Measurements from ENCODE around the gene USPL1. TPM values are rescaled to one million over a fixed set of nuclear protein-coding genes. Genes with fewer than 3 reads are reported as not detected.

Gene USPL1
- total RNA-seq, 4 donors from 2014 or later = 23.6 to 31.0 (median 27.5) TPM

DNA sequence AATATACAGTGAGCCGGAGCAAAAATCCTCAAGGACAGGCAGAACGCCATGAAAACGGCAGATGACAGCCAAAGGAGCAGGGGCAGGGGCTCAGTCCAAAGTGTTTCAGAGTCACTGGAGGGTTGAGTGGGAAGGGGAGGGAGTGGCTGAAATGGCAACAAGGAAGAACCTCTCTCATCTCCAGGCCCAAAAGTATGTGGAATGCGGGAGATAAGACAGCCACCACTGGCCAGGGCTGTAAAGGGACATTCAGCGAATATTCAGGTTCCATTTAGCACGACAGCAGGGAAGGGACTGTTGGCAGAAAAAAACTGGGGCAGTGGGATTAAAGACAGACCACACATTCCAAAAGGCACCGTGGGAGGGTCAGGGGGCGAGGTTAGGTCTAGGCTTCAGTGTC lies 48.4 kb downstream of the USPL1 start:
- TF ChIP-seq POLR2A (IDR thresholded peaks at IDR 0.05) = no peak
- TF ChIP-seq, protein P1, sequence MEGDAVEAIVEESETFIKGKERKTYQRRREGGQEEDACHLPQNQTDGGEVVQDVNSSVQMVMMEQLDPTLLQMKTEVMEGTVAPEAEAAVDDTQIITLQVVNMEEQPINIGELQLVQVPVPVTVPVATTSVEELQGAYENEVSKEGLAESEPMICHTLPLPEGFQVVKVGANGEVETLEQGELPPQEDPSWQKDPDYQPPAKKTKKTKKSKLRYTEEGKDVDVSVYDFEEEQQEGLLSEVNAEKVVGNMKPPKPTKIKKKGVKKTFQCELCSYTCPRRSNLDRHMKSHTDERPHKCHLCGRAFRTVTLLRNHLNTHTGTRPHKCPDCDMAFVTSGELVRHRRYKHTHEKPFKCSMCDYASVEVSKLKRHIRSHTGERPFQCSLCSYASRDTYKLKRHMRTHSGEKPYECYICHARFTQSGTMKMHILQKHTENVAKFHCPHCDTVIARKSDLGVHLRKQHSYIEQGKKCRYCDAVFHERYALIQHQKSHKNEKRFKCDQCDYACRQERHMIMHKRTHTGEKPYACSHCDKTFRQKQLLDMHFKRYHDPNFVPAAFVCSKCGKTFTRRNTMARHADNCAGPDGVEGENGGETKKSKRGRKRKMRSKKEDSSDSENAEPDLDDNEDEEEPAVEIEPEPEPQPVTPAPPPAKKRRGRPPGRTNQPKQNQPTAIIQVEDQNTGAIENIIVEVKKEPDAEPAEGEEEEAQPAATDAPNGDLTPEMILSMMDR (IDR thresholded peaks at IDR 0.05) = no peak
- intact Hi-C loops (cut with DNase I) = no loop called here
- no peaks in the 10 kb centered on the region for H3K36me3 ChIP-seq
- H3K27ac ChIP-seq = no peak overlapping the region
- no peaks in the 10 kb centered on the region for H3K27me3 ChIP-seq
- H3K9me3 ChIP-seq = no peaks in the 10 kb centered on the region
- DNase-seq = no peak
- H3K4me1 ChIP-seq = peaks cover 0 to 5% of the 10 kb centered on the region in 2 donors
- no peak overlapping the region for H3K4me3 ChIP-seq (replicated peaks in 1 of 3)
- WGBS, 2 donors = 71 to 76% methylated on average over 8 of the region's 8 CpGs

DNA sequence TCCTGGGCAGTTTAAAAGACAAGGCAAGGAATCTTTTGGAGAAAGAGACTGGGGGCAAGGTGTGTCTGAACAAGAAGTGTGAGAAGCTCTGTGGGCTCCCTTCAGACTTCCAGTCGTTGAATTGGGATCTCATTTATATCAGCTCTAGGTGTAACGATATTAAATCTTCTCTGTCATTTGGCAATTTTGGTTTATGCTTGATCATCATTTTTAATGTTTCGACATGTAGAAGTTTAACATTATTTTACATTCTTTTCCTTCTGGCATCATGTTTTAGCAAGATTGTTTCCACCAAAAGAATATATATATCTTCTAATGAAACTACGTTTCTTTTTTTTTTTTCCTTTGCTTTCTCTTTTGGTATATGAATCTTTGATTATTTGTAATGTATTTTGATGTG lies 49.3 kb downstream of the USPL1 start:
- intact Hi-C loops (cut with DNase I) = no loop called here
- H3K4me1 ChIP-seq = peaks cover 0 to 5% of the 10 kb centered on the region in 2 donors

DNA sequence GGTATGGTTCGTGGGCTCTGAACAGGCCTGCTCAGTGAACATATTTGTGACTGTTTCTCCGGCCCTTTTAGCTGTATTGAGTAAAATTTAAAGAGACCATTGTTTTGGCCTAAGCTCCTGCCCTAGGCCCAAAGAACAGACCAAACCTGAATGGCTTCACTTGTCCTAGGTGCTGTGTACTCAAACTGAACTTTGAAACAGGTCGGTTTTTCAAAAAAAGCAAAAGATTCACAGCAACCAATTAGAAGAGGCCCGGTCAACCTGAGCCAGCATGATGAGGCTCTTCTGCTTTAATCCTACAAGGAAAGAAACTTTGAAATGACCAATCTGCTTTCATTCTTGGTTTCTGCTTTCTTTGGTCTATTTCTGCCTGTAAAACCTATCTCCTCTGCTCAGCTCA lies 50.6 kb downstream of the USPL1 start:
- no peaks in the 10 kb centered on the region for H3K9me3 ChIP-seq
- H3K27ac ChIP-seq = no peak overlapping the region
- intact Hi-C loops (cut with DNase I) = no loop called here
- H3K27me3 ChIP-seq = no peaks in the 10 kb centered on the region
- 84 to 92% methylated on average over 4 of the region's 4 CpGs for whole genome bisulfite sequencing, 2 donors
- H3K4me3 ChIP-seq (replicated peaks in 1 of 3) = no peak overlapping the region
- DNase-seq = no peak
- H3K4me1 ChIP-seq = peaks cover 0 to 5% of the 10 kb centered on the region in 2 donors
- no peak for TF ChIP-seq POLR2A (IDR thresholded peaks at IDR 0.05)
- TF ChIP-seq, protein P1 (IDR thresholded peaks at IDR 0.05) = no peak
- no peaks in the 10 kb centered on the region for H3K36me3 ChIP-seq

More for the DNA sequence above, 49.3 kb downstream of the USPL1 start:
- H3K4me3 ChIP-seq (replicated peaks in 1 of 3) = no peak overlapping the region
- H3K36me3 ChIP-seq = no peaks in the 10 kb centered on the region
- no peak overlapping the region for H3K27ac ChIP-seq
- H3K9me3 ChIP-seq = no peaks in the 10 kb centered on the region
- no peak for DNase-seq
- 91 to 96% methylated on average over 4 of the region's 4 CpGs for WGBS, 2 donors
- H3K27me3 ChIP-seq = no peaks in the 10 kb centered on the region
- TF ChIP-seq, protein P1 (IDR thresholded peaks at IDR 0.05) = no peak
- no peak for TF ChIP-seq POLR2A (IDR thresholded peaks at IDR 0.05)

DNA sequence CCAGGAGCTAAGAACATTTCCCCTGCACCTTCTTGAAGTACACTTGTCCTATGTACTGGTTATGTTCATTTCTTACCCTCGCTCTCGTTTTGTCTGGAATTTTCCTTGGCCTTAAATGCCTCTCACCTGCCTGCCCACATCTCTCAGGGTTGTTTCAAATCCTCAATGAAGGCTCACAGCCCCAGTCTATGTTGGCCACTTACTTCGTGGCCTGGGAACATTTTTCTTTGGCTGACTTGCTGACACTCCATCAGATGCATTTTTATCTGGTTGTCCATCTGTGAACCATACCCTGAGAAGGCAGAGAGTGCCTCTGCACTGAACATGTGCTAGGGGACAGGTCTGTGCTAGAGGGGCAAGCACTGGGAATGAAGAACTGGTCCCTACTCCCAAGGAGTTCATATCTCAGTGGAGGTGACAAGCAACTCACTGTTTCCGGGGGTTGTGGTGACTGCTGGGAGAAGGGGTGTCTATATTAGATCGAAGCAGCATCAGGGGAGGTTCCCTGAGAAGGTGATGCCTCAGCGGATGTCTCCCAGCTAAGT lies 53.6 kb downstream of the USPL1 start:
- Histone ChIP-seq H3K27me3 (no peaks in the 10 kb centered on the region), H3K9me3 (no peaks in the 10 kb centered on the region), H3K36me3 (no peaks in the 10 kb centered on the region), H3K4me1 (no peaks in the 10 kb centered on the region), H3K4me3 (replicated peaks in 1 of 3) (no peak overlapping the region), H3K27ac (no peak overlapping the region)
- TF ChIP-seq, protein P1 (IDR thresholded peaks at IDR 0.05) = no peak
- no peak for TF ChIP-seq POLR2A (IDR thresholded peaks at IDR 0.05)
- intact Hi-C loops (cut with DNase I) = loop anchor here (10.0 kb wide), 1 partner anchor 133 kb away; no protein-coding TSS in a partner anchor
- no peak for DNase-seq
- WGBS, 2 donors = 83 to 85% methylated on average over 6 of the region's 6 CpGs

DNA sequence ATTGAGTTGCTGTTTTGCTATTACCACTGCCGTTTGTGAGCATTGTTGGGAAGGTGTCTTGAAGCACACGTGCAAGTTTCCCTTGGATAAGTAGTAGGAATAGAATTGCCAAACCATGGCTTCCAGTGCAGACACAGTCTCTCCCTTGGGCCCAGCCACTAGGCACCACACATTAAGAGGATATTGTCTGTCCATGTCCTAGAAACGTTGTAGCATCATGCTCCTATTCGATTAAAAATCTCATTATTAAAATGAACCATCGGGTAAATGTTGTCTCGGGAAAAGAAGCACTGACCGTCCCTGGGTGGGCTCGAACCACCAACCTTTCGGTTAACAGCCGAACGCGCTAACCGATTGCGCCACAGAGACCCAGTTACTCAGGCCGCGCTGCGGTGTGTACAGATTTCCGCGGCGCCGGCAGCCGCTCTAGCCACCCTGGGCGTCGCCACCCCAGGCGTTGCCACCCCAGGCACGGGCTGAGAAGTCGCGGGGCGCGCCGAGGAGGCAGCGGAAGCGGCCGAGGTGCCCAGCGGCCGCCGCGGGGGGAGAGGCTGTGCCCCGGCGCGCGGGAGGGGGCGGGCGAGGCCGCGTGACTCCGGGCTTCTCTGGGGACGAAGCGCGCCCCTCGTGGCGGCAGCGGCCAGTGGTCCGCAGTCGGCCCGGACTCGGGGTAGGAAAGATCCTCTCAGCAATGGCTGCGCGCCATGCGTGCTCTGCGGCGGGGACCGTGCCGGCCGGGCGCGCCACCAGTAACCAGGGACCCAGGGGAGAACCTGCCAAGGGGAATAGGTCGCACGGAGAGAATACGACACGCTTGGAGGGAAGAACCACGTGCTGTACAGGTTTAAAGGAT lies 56.2 kb downstream of the USPL1 start:
- WGBS, 2 donors = 1% methylated on average over 27 to 31 of the region's 72 CpGs
- Histone ChIP-seq H3K4me1 (no peaks in the 10 kb centered on the region), H3K9me3 (no peaks in the 10 kb centered on the region), H3K27me3 (no peaks in the 10 kb centered on the region), H3K27ac (peak overlapping the region; percentile 30 to 80 (median 78)), H3K36me3 (no peaks in the 10 kb centered on the region), H3K4me3 (replicated peaks in 1 of 3) (peak overlapping the region; percentile 12 to 37 (median 30))
- intact Hi-C loops (cut with DNase I) = loop anchor here (10.0 kb wide), 1 partner anchor 131 kb away; no protein-coding TSS in a partner anchor
- TF ChIP-seq, protein P1 (IDR thresholded peaks at IDR 0.05) = peak; percentile 12 to 80 (median 73)
- TF ChIP-seq POLR2A (IDR thresholded peaks at IDR 0.05) = peak in 1 of 2 donors; percentile 40
- DNase-seq = peak; percentile 95
